Measurements from ENCODE around the gene CCDC15. TPM values are rescaled to one million over a fixed set of nuclear protein-coding genes. Genes with fewer than 3 reads are reported as not detected.

The CCDC15 gene
- total RNA-seq, 1 donor: 2.2 TPM

DNA sequence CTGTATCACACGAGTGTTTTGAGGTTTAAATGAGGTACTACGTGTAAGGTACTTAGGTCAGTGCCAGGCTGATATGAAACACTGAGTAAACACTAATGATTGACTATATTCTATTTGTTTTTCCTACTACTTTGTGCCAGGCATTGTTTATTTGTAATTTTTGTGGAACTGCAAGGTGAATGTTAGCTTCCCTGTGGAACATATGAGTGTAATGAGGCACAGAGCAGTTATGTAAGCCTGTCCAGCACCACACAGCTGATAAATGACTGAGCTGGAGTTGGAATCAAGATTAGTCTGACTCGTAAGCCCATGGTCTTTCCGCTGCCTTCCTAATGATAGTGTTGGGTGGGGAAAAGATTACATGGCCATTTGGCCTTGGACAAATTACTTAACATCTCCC, 115.0 kb downstream of the CCDC15 start:
- Histone ChIP-seq H3K4me1 (ENCODE audit: insufficient read depth, low read length) (peaks cover 10% of the 10 kb centered on the region), H2AFZ (ENCODE audit: low read length) (no peak overlapping the region), H3K4me2 (ENCODE audit: insufficient read depth, low read length) (no peak overlapping the region), H3K27me3 (ENCODE audit: insufficient read depth, low read length) (no peaks in the 10 kb centered on the region), H3K4me3 (ENCODE audit: insufficient read depth, low read length) (no peak overlapping the region), H4K20me1 (ENCODE audit: insufficient read depth, low read length) (no peaks in the 10 kb centered on the region), H3K9me3 (ENCODE audit: low read depth, low read length) (no peaks in the 10 kb centered on the region), H3K79me2 (ENCODE audit: insufficient read depth, low read length) (no peaks in the 10 kb centered on the region), H3K36me3 (ENCODE audit: insufficient read depth, low read length) (no peaks in the 10 kb centered on the region), H3K27ac (ENCODE audit: low read depth, low read length) (no peak overlapping the region)
- DNase-seq (ENCODE audit: insufficient read length, low spot score, missing footprints): no peak
- TF ChIP-seq, protein P1, sequence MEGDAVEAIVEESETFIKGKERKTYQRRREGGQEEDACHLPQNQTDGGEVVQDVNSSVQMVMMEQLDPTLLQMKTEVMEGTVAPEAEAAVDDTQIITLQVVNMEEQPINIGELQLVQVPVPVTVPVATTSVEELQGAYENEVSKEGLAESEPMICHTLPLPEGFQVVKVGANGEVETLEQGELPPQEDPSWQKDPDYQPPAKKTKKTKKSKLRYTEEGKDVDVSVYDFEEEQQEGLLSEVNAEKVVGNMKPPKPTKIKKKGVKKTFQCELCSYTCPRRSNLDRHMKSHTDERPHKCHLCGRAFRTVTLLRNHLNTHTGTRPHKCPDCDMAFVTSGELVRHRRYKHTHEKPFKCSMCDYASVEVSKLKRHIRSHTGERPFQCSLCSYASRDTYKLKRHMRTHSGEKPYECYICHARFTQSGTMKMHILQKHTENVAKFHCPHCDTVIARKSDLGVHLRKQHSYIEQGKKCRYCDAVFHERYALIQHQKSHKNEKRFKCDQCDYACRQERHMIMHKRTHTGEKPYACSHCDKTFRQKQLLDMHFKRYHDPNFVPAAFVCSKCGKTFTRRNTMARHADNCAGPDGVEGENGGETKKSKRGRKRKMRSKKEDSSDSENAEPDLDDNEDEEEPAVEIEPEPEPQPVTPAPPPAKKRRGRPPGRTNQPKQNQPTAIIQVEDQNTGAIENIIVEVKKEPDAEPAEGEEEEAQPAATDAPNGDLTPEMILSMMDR (IDR thresholded peaks at IDR 0.05; ENCODE audit: extremely low read depth, low read depth, low read length): no peak

DNA sequence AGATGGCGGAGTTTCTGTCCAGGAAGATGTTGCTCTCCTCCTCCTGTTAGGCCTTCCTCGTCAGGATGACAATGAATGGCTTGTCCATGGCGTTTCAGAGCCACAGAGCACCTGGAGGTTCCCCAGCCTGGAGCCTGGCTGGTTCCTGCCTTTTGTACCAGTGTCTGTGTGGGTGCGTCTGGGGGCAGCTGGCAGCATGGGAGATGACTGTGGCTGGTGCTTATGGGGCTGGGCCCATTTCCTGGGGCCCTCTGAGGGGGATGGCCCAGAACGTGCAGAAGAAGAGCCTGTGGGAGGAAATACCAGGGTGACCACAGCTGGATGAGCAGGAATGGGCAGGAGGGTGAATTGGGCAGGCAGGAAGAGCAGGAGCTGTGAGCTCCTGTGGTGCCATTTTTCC, 115.8 kb downstream of the CCDC15 start:
- no peaks in the 10 kb centered on the region for H3K27me3 ChIP-seq (ENCODE audit: insufficient read depth, low read length)
- DNase-seq (ENCODE audit: insufficient read length, low spot score, missing footprints): peak; percentile 87

DNA sequence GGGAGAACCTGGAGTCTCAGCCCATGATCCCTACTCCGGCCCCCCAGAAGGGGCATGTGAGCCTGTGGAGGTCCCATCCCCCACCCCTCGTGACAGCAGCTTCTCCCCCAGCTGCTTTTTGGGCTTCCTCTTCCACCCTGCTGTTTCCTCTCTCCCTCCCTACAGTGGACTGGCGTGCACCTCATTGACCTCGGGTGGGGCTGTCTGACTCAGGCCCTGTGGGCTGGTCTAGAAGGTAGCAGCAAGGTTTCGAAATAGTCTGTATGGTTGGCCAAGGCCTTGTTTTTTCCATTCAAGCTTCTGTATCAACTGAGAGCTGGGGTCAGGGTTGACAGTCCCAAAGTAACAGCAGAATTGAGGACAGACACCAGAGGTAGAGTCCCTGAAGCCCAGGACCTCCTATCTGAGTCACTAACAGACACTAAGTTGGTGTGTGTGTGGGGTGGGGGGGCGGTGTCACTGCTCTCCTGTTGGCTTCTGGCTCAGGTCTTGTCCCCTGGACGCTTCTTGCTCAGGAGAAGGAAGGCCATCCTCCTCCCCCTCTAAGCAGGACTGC, 116.8 kb downstream of the CCDC15 start:
- H3K27me3 ChIP-seq (ENCODE audit: insufficient read depth, low read length): no peaks in the 10 kb centered on the region
- TF ChIP-seq, protein P1 (IDR thresholded peaks at IDR 0.05; ENCODE audit: extremely low read depth, low read depth, low read length): no peak
- H3K36me3 ChIP-seq (ENCODE audit: insufficient read depth, low read length): no peaks in the 10 kb centered on the region
- no peaks in the 10 kb centered on the region for H3K79me2 ChIP-seq (ENCODE audit: insufficient read depth, low read length)
- no peak overlapping the region for H3K4me2 ChIP-seq (ENCODE audit: insufficient read depth, low read length)
- no peaks in the 10 kb centered on the region for H4K20me1 ChIP-seq (ENCODE audit: insufficient read depth, low read length)
- H2AFZ ChIP-seq (ENCODE audit: low read length): peak overlapping the region; percentile 18
- peaks cover 10% of the 10 kb centered on the region for H3K4me1 ChIP-seq (ENCODE audit: insufficient read depth, low read length)
- no peaks in the 10 kb centered on the region for H3K9me3 ChIP-seq (ENCODE audit: low read depth, low read length)
- peak; percentile 89 for DNase-seq (ENCODE audit: insufficient read length, low spot score, missing footprints)
- H3K4me3 ChIP-seq (ENCODE audit: insufficient read depth, low read length): no peak overlapping the region
- H3K27ac ChIP-seq (ENCODE audit: low read depth, low read length): no peak overlapping the region

More for the DNA sequence above, 115.8 kb downstream of the CCDC15 start:
- Histone ChIP-seq H3K9me3 (ENCODE audit: low read depth, low read length) (no peaks in the 10 kb centered on the region), H3K4me1 (ENCODE audit: insufficient read depth, low read length) (peaks cover 10% of the 10 kb centered on the region), H3K27ac (ENCODE audit: low read depth, low read length) (no peak overlapping the region), H3K36me3 (ENCODE audit: insufficient read depth, low read length) (no peaks in the 10 kb centered on the region), H3K4me2 (ENCODE audit: insufficient read depth, low read length) (no peak overlapping the region), H3K4me3 (ENCODE audit: insufficient read depth, low read length) (no peak overlapping the region), H3K79me2 (ENCODE audit: insufficient read depth, low read length) (no peaks in the 10 kb centered on the region), H2AFZ (ENCODE audit: low read length) (peak overlapping the region; percentile 15), H4K20me1 (ENCODE audit: insufficient read depth, low read length) (no peaks in the 10 kb centered on the region)
- TF ChIP-seq, protein P1 (IDR thresholded peaks at IDR 0.05; ENCODE audit: extremely low read depth, low read depth, low read length): no peak

DNA sequence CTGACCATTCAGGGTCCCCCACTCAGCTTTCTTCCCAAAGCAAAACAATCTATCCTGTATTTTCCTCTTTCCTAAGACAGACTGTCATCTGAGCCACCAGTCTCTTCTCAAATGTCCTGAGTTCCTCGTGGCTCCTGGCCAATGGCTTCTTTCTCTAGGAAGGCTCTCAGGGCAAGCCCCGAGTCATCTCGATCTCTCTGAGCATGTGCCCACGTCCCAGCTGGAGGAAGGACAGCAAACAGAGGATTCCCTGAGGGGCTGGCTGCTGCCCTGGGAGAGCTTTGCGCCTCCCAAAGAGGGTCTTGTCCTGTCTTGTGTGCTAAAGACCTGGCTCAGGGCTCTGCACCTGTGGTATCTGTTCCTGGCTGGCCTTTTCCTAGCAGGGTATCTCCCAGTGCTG, 117.4 kb downstream of the CCDC15 start:
- Histone ChIP-seq H3K27ac (ENCODE audit: low read depth, low read length) (no peak overlapping the region), H4K20me1 (ENCODE audit: insufficient read depth, low read length) (no peaks in the 10 kb centered on the region), H3K79me2 (ENCODE audit: insufficient read depth, low read length) (no peaks in the 10 kb centered on the region), H3K4me1 (ENCODE audit: insufficient read depth, low read length) (peaks cover 10% of the 10 kb centered on the region), H2AFZ (ENCODE audit: low read length) (peak overlapping the region; percentile 44), H3K27me3 (ENCODE audit: insufficient read depth, low read length) (no peaks in the 10 kb centered on the region), H3K4me2 (ENCODE audit: insufficient read depth, low read length) (no peak overlapping the region), H3K4me3 (ENCODE audit: insufficient read depth, low read length) (no peak overlapping the region), H3K9me3 (ENCODE audit: low read depth, low read length) (no peaks in the 10 kb centered on the region), H3K36me3 (ENCODE audit: insufficient read depth, low read length) (no peaks in the 10 kb centered on the region)
- TF ChIP-seq, protein P1 (IDR thresholded peaks at IDR 0.05; ENCODE audit: extremely low read depth, low read depth, low read length): no peak
- no peak for DNase-seq (ENCODE audit: insufficient read length, low spot score, missing footprints)
